GM23338 (cell line): ENCODE measurements around the gene HPS5.

Source experiments
- CREB1 ChIP-seq: fragments of 250-450 bp; sonication (Bioruptor Pico); IDR thresholded peaks from 2 replicates; pipeline ENCODE4 v1.5.0; 2020; ENCODE audit warnings: low read depth, mild to moderate bottlenecking, moderate library complexity
- CTCF ChIP-seq, 2 experiments: fragments of 200-600 bp in 1 of 2; sonication (generic) in 1 of 2; conservative IDR thresholded peaks; 2 replicates each; pipeline versions ENCODE4 v1.5.1 to v1.6.1; 2016 to 2017; ENCODE audit warnings: antibody characterized with exemption in 2 of 2, low read depth in 2 of 2, mild to moderate bottlenecking in 2 of 2, moderate library complexity in 1 of 2
- ETS1 ChIP-seq: IDR thresholded peaks from 2 replicates; pipeline ENCODE4 v1.6.1; 2016; ENCODE audit warnings: antibody characterized with exemption
- EZH2 ChIP-seq: fragments of 200-600 bp; sonication (generic); IDR thresholded peaks from one replicate; pipeline ENCODE4 v1.8.0; 2017; ENCODE audit warnings: antibody characterized with exemption, mild to moderate bottlenecking, low read depth; ENCODE audit not compliant: unreplicated experiment
- EZH2phosphoT487 ChIP-seq: fragments of 200-600 bp; sonication (generic); IDR thresholded peaks from one replicate; pipeline ENCODE4 v1.8.1; 2018; ENCODE audit warnings: antibody characterized with exemption; ENCODE audit not compliant: unreplicated experiment
- JUNB ChIP-seq: IDR thresholded peaks from one replicate; pipeline ENCODE4 v1.6.1; 2016; ENCODE audit warnings: antibody characterized with exemption; ENCODE audit not compliant: unreplicated experiment
- POLR2AphosphoS5 ChIP-seq: IDR thresholded peaks from 2 replicates; pipeline ENCODE4 v1.6.1; 2016; ENCODE audit warnings: antibody characterized with exemption, low read depth
- REST ChIP-seq: IDR thresholded peaks from one replicate; pipeline ENCODE4 v1.6.1; 2018; ENCODE audit warnings: antibody characterized with exemption; ENCODE audit not compliant: unreplicated experiment
- ZNF462 ChIP-seq: fragments of 250-450 bp; sonication (Bioruptor Pico); IDR thresholded peaks from 2 replicates; pipeline ENCODE4 v1.5.0; 2020; ENCODE audit warnings: mild to moderate bottlenecking, moderate library complexity

GRCh38 chr11:18330921-18331320 is 9.0 kb upstream of the HPS5 start:
- TF ChIP-seq POLR2AphosphoS5 = no peak
- no peak for TF ChIP-seq CTCF (conservative IDR thresholded peaks at IDR 0.05; ENCODE audit: low read depth in 2 of 2)
- TF ChIP-seq EZH2 = no peak
- TF ChIP-seq CREB1 (CRISPR knock-in tag) = no peak
- no peak for TF ChIP-seq REST
- TF ChIP-seq JUNB = no peak
- TF ChIP-seq EZH2phosphoT487 = no peak
- no peak for TF ChIP-seq ETS1
- TF ChIP-seq ZNF462 (CRISPR knock-in tag) = no peak
